Hair follicle dermal papilla cell (primary cell): ENCODE results near the gene DENND1C. TPM values are rescaled to one million over a fixed set of nuclear protein-coding genes. Genes with fewer than 3 reads are reported as not detected.

Experiments used
- small RNA-seq: library from RNA; depleted of rRNA; stranded (forward); fragments of <200 nt; gene quantifications from one replicate; pipeline ENCODE3, GENCODE V24; 2012
- total RNA-seq: library from RNA; depleted of rRNA; stranded (reverse); fragments of >200 nt; gene quantifications from 2 replicates; pipeline ENCODE4 v1.2.3, GENCODE V29; 2012

Gene DENND1C
- total RNA-seq = not detected in 2 replicates

GRCh38 chr19:6481541-6482342 lies at the start of gene DENND1C:
DENND1C (minus strand) TSS chr19:6481787; CDS start chr19:6481695, 92 bp downstream.

GRCh38 chr19:6530386-6531162 lies 49.0 kb upstream of the DENND1C start, which contains the start of gene TNFSF9:
TNFSF9 (plus strand) TSS chr19:6531026; CDS start chr19:6531037, 11 bp downstream.

GRCh38 chr19:6501740-6502648 lies 20.4 kb upstream of the DENND1C start, which contains the start of gene TUBB4A:
TUBB4A (minus strand) TSS chr19:6502309; CDS start chr19:6502212, 97 bp downstream.

GRCh38 chr19:6464070-6464873 lies 17.3 kb downstream of the DENND1C start, which contains the start of gene CRB3:
CRB3 (plus strand) TSS chr19:6464271; CDS start chr19:6464702, 431 bp downstream.

GRCh38 chr19:6459262-6460098 lies 22.1 kb downstream of the DENND1C start, which contains the start of gene SLC25A23:
SLC25A23 (minus strand) TSS chr19:6459792; CDS start chr19:6459628, 164 bp downstream.

GRCh38 chr19:6433663-6434062 lies 47.9 kb downstream of the DENND1C start, which contains the start of gene SLC25A41:
SLC25A41 (minus strand) TSS chr19:6433763; CDS start chr19:6433693, 70 bp downstream.

GRCh38 chr19:6424195-6424938 lies 57.2 kb downstream of the DENND1C start, which contains the start of gene KHSRP:
KHSRP (minus strand) TSS chr19:6424811; CDS start chr19:6424701, 110 bp downstream.

Small RNA genes lying within 50 kb of the gene (small RNA-seq; reads per million reads assigned to genes)
- gene AC010503.2 = not detected

Other genes with a start within 250 kb of the DENND1C start
- 21.6 and 22.2 TPM in 2 replicates for gene MLLT1, start 201.8 kb downstream of the DENND1C start, total RNA-seq
- not detected in 2 replicates for gene ACER1, start 148.2 kb downstream of the DENND1C start, total RNA-seq
- 34.1 and 41.7 TPM in 2 replicates for gene CLPP, start 120.3 kb downstream of the DENND1C start, total RNA-seq
- 42.0 and 54.8 TPM in 2 replicates for gene ALKBH7, start 109.0 kb downstream of the DENND1C start, total RNA-seq
- gene PSPN, start 105.9 kb downstream of the DENND1C start, total RNA-seq = 0.97 and 2.9 TPM in 2 replicates
- gene GTF2F1, start 88.6 kb downstream of the DENND1C start, total RNA-seq = 45.9 and 46.8 TPM in 2 replicates
- gene KHSRP, start 57.0 kb downstream of the DENND1C start, total RNA-seq = 104 and 115 TPM in 2 replicates
- gene SLC25A41, start 48.0 kb downstream of the DENND1C start, total RNA-seq = 0.12 and 0.16 TPM in 2 replicates
- 71.8 and 74.3 TPM in 2 replicates for gene SLC25A23, start 22.0 kb downstream of the DENND1C start, total RNA-seq
- gene CRB3, start 17.5 kb downstream of the DENND1C start, total RNA-seq = not detected in 2 replicates
- not detected in 2 replicates for gene TUBB4A, start 20.5 kb upstream of the DENND1C start, total RNA-seq
- gene TNFSF9, start 49.2 kb upstream of the DENND1C start, total RNA-seq = 5.7 and 7.5 TPM in 2 replicates
- not detected in 2 replicates for gene CD70, start 109.4 kb upstream of the DENND1C start, total RNA-seq
- not detected in 2 replicates for gene TNFSF14, start 188.4 kb upstream of the DENND1C start, total RNA-seq
- 0.97 and 3.1 TPM in 2 replicates for gene C3, start 238.9 kb upstream of the DENND1C start, total RNA-seq